ENCODE measurements around the gene OCA2. TPM values are rescaled to one million over a fixed set of nuclear protein-coding genes. Genes with fewer than 3 reads are reported as not detected.

OCA2 gene
- total and polyA plus RNA-seq, 2 of the 4 experiments (the other 2 are of a cell fraction), result under 0.01 to 0.03 TPM

DNA sequence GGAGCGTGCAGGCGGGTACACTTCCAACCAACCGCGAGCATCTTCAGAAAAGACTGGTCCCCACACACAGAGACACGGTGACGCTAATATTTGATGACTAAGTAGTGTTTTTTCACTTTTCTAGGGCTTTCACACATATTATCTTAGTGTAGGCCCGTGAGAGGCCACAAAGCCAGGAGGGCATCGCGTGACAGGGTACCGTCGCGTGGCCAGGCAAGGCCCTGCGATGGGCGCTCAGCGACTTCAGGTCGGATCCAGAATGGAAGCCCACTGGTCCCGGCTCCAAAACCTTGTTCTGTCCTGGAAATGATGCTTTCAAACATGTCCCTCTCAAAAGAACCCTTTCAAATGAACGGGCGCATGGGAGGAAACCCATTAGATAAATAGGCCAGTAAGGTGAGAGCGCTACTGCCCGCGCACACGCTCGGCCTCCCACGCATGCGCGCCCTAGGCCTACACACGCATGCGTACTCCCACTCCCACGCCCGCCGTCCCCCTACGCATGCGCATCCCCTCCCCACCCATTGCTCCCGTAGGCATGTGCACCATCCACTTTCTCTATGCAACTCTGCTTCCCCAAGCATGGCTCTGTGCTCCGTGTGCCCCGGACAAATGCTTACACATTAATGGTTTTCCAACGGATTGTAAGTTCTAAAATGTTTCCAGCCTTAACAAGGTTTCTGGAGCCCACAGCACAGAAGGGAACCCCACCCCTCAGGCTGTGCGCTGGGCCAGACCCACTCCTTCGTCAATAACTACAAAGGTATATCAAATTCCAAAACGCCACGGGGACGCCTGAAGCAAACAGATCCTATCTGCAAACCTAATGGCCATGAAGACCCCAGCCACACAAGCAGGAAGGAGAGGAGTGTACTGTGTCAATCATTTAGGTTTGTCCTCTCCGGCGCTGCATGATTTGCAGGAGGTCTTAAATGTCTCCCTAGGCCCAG, 72.1 kb downstream of the OCA2 start (continued):
- TF ChIP-seq SMC3 (IDR thresholded peaks at IDR 0.05; ENCODE audit: low read depth, low read length), result no peak

DNA sequence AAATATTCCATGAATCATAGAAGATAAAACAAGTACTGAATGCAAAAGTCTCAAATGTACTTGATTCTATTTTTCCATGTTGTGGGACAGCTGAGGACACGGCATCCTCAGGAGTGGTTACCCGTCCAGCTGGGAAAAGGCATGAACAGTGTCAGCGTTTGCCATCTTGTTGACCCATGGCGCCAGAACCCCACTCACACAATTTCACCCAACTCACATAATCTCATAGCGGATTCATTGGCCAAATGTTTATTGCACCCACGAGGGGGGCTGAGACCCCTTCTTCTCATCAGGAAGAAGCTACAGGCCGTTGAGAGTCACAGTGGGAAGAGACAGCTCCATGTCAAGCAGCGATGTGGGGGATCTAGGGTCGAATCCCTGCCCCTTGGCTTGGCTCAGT, 72.9 kb downstream of the OCA2 start:
- no peak overlapping the region for H4K91ac ChIP-seq (ENCODE audit: insufficient read depth, low read depth, low read length)
- no peak overlapping the region for H3K27ac ChIP-seq (ENCODE audit: insufficient read depth, low read length)
- no peaks in the 10 kb centered on the region for H3K79me1 ChIP-seq (ENCODE audit: low read depth in 1 of 2, low read length in 2 of 2)
- TF ChIP-seq BHLHE40 (IDR thresholded peaks at IDR 0.05; ENCODE audit: low read depth, low read length) (no peak), MAFK (IDR thresholded peaks at IDR 0.05; ENCODE audit: low read depth, low read length) (no peak), RAD21 (IDR thresholded peaks at IDR 0.05; ENCODE audit: low read length) (no peak), MAZ (IDR thresholded peaks at IDR 0.05; ENCODE audit: borderline replicate concordance, low read depth, low read length) (no peak), FOS (IDR thresholded peaks at IDR 0.05; ENCODE audit: low read depth, low read length) (no peak), MXI1 (IDR thresholded peaks at IDR 0.05; ENCODE audit: borderline replicate concordance, low read depth, low read length) (no peak)
- H3K14ac ChIP-seq (replicated peaks; ENCODE audit: low read depth, low read length), result no peak overlapping the region
- H4K20me1 ChIP-seq (ENCODE audit: insufficient read depth, low read length), result no peaks in the 10 kb centered on the region
- 100% methylated on average over 1 of the region's 9 CpGs; no CpG with 5 or more reads in 1 of the 2 experiments for WGBS, 2 experiments (ENCODE audit: extremely low coverage in 2 of 2, insufficient read length in 1 of 2)
- H4K5ac ChIP-seq (ENCODE audit: low read depth, low read length), result no peak overlapping the region
- CTCF ChIA-PET, result no interaction called here
- BruUV-seq (replicated peaks), result no TSS peak
- H3K36me3 ChIP-seq (ENCODE audit: control insufficient read depth, insufficient read depth, low read length), result no peaks in the 10 kb centered on the region
- H3K9me3 ChIP-seq (ENCODE audit: control insufficient read depth, insufficient read depth, low read length), result peaks cover 13% of the 10 kb centered on the region
- no peak overlapping the region for H2AFZ ChIP-seq (replicated peaks; ENCODE audit: low read length, poor library complexity)
- no peak overlapping the region for H2BK15ac ChIP-seq (ENCODE audit: low read depth, low read length)
- H2BK20ac ChIP-seq (ENCODE audit: low read depth, low read length), result no peak overlapping the region
- in situ Hi-C loops (cut with MboI; ENCODE audit: low sequenced_read_pairs), result no loop called here
- intact Hi-C loops (cut with micrococcal nuclease), result no loop called here
- no peak overlapping the region for H3K4ac ChIP-seq (ENCODE audit: low read depth, low read length)
- DNase-seq, result no peak
- H3K4me1 ChIP-seq (ENCODE audit: control insufficient read depth, insufficient read depth, low read length), result no peaks in the 10 kb centered on the region
- no peaks in the 10 kb centered on the region for H3K9me1 ChIP-seq (ENCODE audit: insufficient read depth, low read length)
- POLR2A ChIA-PET (ENCODE audit: unreplicated experiment), result no interaction called here
- no peak overlapping the region for H2BK120ac ChIP-seq (ENCODE audit: low read depth, low read length)
- no peak overlapping the region for H2AK5ac ChIP-seq (ENCODE audit: low read depth, low read length)
- H3K23ac ChIP-seq (ENCODE audit: low read depth, low read length), result no peak overlapping the region
- H3K18ac ChIP-seq (ENCODE audit: low read depth, low read length), result no peak overlapping the region
- no peak overlapping the region for H2AK9ac ChIP-seq (replicated peaks; ENCODE audit: low read depth, low read length, poor library complexity)
- dilution Hi-C loops (cut with HindIII; ENCODE audit: low sequenced_read_pairs, unreplicated experiment), result no loop called here
- H4K8ac ChIP-seq (ENCODE audit: low read depth in 2 of 2, low read length in 2 of 2), result no peak overlapping the region
- H3K4me2 ChIP-seq (ENCODE audit: low read depth, low read length), result no peak overlapping the region
- no peaks in the 10 kb centered on the region for H3K27me3 ChIP-seq (ENCODE audit: control insufficient read depth, insufficient read depth, low read length)
- H3K4me3 ChIP-seq (ENCODE audit: insufficient read depth, low read depth, low read length), result no peak overlapping the region
- H3K56ac ChIP-seq (ENCODE audit: extremely low read depth, insufficient read depth, low read length), result no peak overlapping the region
- H3K9ac ChIP-seq (ENCODE audit: low read depth, low read length), result no peak overlapping the region
- H2BK5ac ChIP-seq (ENCODE audit: low read depth, low read length, poor library complexity, severe bottlenecking), result no peak overlapping the region
- no peak for ATAC-seq (ENCODE audit: low read depth)

All from IMR-90 (cell line).